ENCODE results near the gene IGFBP7.

Gene IGFBP7

DNA sequence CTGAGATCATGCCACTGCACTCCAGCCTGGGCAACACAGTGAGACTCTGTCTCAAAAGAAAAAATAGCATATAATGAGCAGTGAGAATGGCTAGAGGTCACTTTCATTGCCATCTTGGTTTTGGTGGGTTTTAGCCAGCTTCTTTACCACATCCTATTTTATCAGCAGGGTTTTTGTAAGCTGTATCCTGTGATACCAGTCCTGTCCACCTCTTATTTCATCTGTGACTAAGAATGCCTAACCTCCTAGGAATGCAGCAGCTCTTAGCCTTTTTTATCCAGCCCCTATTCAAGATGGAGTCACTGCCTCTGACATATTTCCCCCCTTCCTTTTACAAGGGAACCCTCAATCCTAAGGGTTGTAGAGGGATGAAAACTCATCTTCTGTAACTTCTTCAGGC, 26.1 kb upstream of the IGFBP7 start:
- Histone ChIP-seq H3K36me3 (ENCODE audit: insufficient read depth, low read length) (no peaks in the 10 kb centered on the region), H3K4me1 (ENCODE audit: insufficient read depth, low read length, poor library complexity, severe bottlenecking) (peaks cover 25% of the 10 kb centered on the region), H3K27me3 (ENCODE audit: insufficient read depth, low read length, poor library complexity, severe bottlenecking) (no peaks in the 10 kb centered on the region), H4K20me1 (ENCODE audit: insufficient read depth, low read length, poor library complexity, severe bottlenecking) (no peaks in the 10 kb centered on the region), H3K4me3 (ENCODE audit: low read length, poor library complexity, severe bottlenecking) (no peak overlapping the region), H2AFZ (ENCODE audit: low read length) (no peak overlapping the region), H3K4me2 (ENCODE audit: low read depth, low read length, poor library complexity, severe bottlenecking) (no peak overlapping the region), H3K9ac (ENCODE audit: low read depth, low read length, poor library complexity, severe bottlenecking) (no peak overlapping the region), H3F3A (ENCODE audit: low read depth) (no peaks in the 10 kb centered on the region), H3K9me3 (ENCODE audit: insufficient read depth, low read depth, low read length) (no peaks in the 10 kb centered on the region; the same call in 1 of the 2 replicates), H3K79me2 (ENCODE audit: insufficient read depth, low read length) (no peaks in the 10 kb centered on the region), H3K9me2 (replicated peaks; ENCODE audit: low read depth, low read length) (no peaks in the 10 kb centered on the region)
- TF ChIP-seq EZH2phosphoT487 (IDR thresholded peaks at IDR 0.05; ENCODE audit: borderline replicate concordance) (no peak), CTCF (conservative IDR thresholded peaks at IDR 0.05; ENCODE audit: low read length) (no peak)

GRCh38 chr4:57132743-57133137, 22.6 kb upstream of the IGFBP7 start:
- Histone ChIP-seq H3F3A (ENCODE audit: low read depth) (no peaks in the 10 kb centered on the region), H2AFZ (ENCODE audit: low read length) (no peak overlapping the region), H3K79me2 (ENCODE audit: insufficient read depth, low read length) (no peaks in the 10 kb centered on the region), H3K9me2 (replicated peaks; ENCODE audit: low read depth, low read length) (no peaks in the 10 kb centered on the region), H3K4me2 (ENCODE audit: low read depth, low read length, poor library complexity, severe bottlenecking) (no peak overlapping the region), H3K4me1 (ENCODE audit: insufficient read depth, low read length, poor library complexity, severe bottlenecking) (peaks cover 20% of the 10 kb centered on the region), H3K4me3 (ENCODE audit: low read length, poor library complexity, severe bottlenecking) (no peak overlapping the region), H3K9me3 (ENCODE audit: insufficient read depth, low read depth, low read length) (no peaks in the 10 kb centered on the region; the same call in 1 of the 2 replicates), H3K36me3 (ENCODE audit: insufficient read depth, low read length) (no peaks in the 10 kb centered on the region), H3K9ac (ENCODE audit: low read depth, low read length, poor library complexity, severe bottlenecking) (no peak overlapping the region), H4K20me1 (ENCODE audit: insufficient read depth, low read length, poor library complexity, severe bottlenecking) (no peaks in the 10 kb centered on the region), H3K27me3 (ENCODE audit: insufficient read depth, low read length, poor library complexity, severe bottlenecking) (no peaks in the 10 kb centered on the region)
- no peak for TF ChIP-seq EZH2phosphoT487 (IDR thresholded peaks at IDR 0.05; ENCODE audit: borderline replicate concordance)
- no peak for TF ChIP-seq CTCF (conservative IDR thresholded peaks at IDR 0.05; ENCODE audit: low read length)

- no peak overlapping the region for H2AFZ ChIP-seq (ENCODE audit: low read length)
- TF ChIP-seq CTCF (conservative IDR thresholded peaks at IDR 0.05; ENCODE audit: low read length) = no peak
- no peak for TF ChIP-seq EZH2phosphoT487 (IDR thresholded peaks at IDR 0.05; ENCODE audit: borderline replicate concordance)
- H3K9me3 ChIP-seq (ENCODE audit: insufficient read depth, low read depth, low read length) = peaks cover 4% of the 10 kb centered on the region; the same call in 1 of the 2 replicates
- H3K79me2 ChIP-seq (ENCODE audit: insufficient read depth, low read length) = no peaks in the 10 kb centered on the region
- H3K9ac ChIP-seq (ENCODE audit: low read depth, low read length, poor library complexity, severe bottlenecking) = no peak overlapping the region
- H3K4me3 ChIP-seq (ENCODE audit: low read length, poor library complexity, severe bottlenecking) = no peak overlapping the region
- no peaks in the 10 kb centered on the region for H3K36me3 ChIP-seq (ENCODE audit: insufficient read depth, low read length)
- H3K4me1 ChIP-seq (ENCODE audit: insufficient read depth, low read length, poor library complexity, severe bottlenecking) = peaks cover 20% of the 10 kb centered on the region
- no peaks in the 10 kb centered on the region for H3K27me3 ChIP-seq (ENCODE audit: insufficient read depth, low read length, poor library complexity, severe bottlenecking)
- H3F3A ChIP-seq (ENCODE audit: low read depth) = no peaks in the 10 kb centered on the region
- H3K9me2 ChIP-seq (replicated peaks; ENCODE audit: low read depth, low read length) = no peaks in the 10 kb centered on the region
- no peaks in the 10 kb centered on the region for H4K20me1 ChIP-seq (ENCODE audit: insufficient read depth, low read length, poor library complexity, severe bottlenecking)
- no peak overlapping the region for H3K4me2 ChIP-seq (ENCODE audit: low read depth, low read length, poor library complexity, severe bottlenecking)
Measured at GRCh38 chr4:57131849-57132742, 21.9 kb upstream of the IGFBP7 start.
